Activated CD4-positive, CD25-positive, alpha-beta regulatory T cell treated with anti-CD3 and anti-CD28 coated beads, Interleukin-2, amount 50 U/mL, for 24 hours (primary cell): Measurements from ENCODE around the gene PCDHGB6.
"Not testable (repeated sequence)": the region's sequence is repeated elsewhere in the genome, so short reads cannot be mapped to it uniquely, and the experiment has no call there.

Source experiments
- ATAC-seq, 2 donors: fragments of 150-1000 bp; cut with Tn5 transposase; one replicate each; pipeline ENCODE4 v1.10.0; 2021; ENCODE audit warnings: mild to moderate bottlenecking in 1 of 2, moderate library complexity in 1 of 2

PCDHGB6 gene

DNA sequence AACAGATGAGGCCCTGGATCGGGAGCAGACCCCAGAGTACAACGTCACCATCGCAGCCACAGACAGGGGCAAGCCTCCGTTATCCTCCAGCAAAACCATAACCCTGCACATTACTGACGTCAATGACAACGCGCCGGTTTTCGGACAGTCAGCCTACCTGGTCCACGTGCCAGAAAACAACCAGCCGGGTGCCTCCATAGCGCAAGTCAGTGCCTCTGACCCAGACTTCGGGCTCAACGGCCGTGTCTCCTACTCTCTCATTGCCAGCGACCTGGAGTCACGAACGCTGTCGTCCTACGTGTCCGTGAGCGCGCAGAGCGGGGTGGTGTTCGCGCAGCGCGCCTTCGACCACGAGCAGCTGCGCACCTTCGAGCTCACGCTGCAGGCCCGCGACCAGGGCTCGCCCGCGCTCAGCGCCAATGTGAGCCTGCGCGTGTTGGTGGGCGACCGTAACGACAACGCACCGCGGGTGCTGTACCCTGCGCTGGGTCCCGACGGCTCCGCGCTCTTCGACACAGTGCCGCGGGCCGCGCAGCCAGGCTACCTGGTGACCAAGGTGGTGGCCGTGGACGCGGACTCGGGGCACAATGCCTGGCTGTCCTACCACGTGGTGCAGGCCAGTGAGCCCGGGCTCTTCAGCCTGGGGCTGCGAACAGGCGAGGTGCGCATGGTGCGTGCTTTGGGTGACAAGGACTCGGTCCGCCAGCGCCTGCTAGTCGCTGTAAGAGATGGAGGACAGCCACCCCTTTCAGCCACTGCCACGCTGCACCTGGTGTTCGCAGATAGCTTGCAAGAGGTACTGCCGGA lies 11.5 kb downstream of the PCDHGB6 start:
- no peak for ATAC-seq

DNA sequence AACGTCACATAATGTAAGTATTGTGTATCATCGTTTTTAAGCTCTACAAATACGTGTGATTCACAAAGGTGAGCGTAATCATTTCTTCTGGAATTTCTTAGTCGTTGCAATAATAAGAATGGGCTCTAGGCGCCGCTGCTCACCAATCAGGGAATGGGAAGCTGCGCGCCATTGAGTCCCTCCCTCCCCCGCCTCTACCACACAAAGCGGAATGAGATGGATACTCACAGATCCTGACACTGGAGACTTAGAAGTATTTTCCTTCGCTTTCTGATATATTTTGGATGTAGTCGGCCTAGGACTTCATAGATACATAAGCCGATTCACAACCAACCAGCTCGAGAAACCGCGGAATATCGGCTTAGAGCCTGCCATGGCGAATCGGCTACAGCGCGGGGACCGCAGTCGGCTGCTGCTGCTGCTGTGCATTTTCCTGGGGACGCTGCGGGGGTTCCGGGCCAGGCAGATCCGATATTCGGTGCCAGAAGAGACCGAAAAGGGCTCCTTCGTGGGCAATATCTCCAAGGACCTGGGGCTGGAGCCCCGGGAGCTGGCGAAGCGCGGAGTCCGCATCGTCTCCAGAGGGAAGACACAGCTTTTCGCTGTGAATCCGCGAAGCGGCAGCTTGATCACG lies 13.2 kb downstream of the PCDHGB6 start, which contains the start of gene PCDHGA11:
Gene PCDHGA11, plus strand, starts transcription at position 197 of the 634 bp plus-strand sequence. Its CDS starts 177 bp downstream, at position 374.
- ATAC-seq: no peak

- ATAC-seq: no peak
Observed at GRCh38 chr5:141421489-141421855, 13.7 kb downstream of the PCDHGB6 start.

GRCh38 chr5:141422742-141423291 lies 15.0 kb downstream of the PCDHGB6 start:
- no peak for ATAC-seq

GRCh38 chr5:141427783-141428426 lies 20.1 kb downstream of the PCDHGB6 start:
- ATAC-seq: no peak

- ATAC-seq: no peak
Observed at GRCh38 chr5:141430332-141431113, 22.7 kb downstream of the PCDHGB6 start, which contains the start of gene PCDHGA12. Gene PCDHGA12, plus strand, starts transcription at chr5:141430507. Its CDS starts 253 bp downstream, at chr5:141430760.

GRCh38 chr5:141431286-141431685 lies 23.5 kb downstream of the PCDHGB6 start:
- ATAC-seq: no peak

- ATAC-seq: not testable (repeated sequence)
Observed at GRCh38 chr5:141432308-141432707, 24.5 kb downstream of the PCDHGB6 start.

GRCh38 chr5:141432726-141433125 lies 24.9 kb downstream of the PCDHGB6 start:
- not testable (repeated sequence) for ATAC-seq

DNA sequence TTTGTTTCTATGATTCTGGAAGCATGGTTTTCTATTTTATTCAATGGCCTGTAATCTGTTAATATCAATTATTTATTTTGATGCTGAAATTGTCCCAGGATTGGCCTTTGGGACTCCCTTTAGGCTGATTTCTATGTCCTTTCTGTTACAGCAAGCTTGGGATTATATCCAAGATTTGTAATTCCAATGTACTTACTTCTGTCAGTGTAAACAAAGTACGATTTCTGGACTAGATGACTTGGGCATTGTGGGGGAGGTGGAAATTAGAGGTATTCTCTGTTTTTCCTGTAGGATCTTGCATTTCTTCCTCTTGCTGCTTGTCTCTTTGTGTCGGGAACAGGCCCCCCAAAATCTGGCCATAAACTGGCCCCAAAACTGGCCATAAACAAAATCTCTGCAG lies 26.2 kb downstream of the PCDHGB6 start:
- ATAC-seq: no peak

- ATAC-seq: no peak
Observed at GRCh38 chr5:141437221-141437620, 29.4 kb downstream of the PCDHGB6 start.

GRCh38 chr5:141439411-141440141 lies 31.8 kb downstream of the PCDHGB6 start:
- ATAC-seq: no peak

DNA sequence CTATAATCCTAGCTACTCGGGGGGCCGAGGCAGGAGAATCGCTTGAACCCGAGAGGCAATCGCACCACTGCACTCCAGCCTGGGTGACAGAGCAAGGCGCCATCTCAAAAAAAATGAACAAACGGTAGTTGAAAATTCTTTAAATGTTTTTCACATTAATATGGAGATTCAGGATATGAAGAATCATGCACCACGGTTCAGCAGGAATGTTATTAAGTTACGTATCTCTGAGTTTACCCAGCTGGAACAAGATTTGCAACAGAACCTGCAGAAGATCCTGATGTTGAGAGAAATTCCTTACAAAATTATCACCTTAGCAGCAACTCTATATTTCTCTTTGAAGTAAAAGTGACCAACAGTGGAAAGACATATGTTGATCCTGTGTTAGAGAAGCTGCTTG lies 32.5 kb downstream of the PCDHGB6 start:
- no peak for ATAC-seq

DNA sequence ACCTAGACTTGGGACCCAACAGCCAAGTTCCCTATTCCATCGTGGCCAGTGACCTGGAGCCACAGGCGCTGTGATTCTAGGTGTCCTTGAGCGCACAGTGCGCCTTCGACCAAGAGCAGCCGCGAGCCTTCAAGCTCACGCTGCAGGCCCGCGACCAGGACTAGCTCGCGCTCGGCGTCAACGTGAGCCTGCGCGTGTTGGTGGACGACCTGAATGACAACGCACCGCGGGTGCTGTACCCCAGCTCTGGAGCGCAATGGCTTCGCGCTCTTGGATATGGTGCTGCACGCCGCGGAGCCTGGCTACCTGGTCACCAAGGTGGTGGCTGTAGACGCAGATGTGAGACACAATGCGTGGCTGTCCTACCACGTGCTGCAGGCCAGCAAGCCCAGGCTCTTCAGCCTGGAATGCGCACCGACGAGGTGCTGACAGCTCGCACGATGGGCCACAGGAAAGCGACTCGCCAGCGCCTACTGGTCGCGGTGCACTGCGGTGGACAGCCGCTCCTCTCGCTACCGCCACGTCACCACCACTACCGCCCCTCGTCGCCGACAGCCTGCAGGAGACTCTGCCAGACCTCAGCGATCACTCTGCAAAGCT lies 33.9 kb downstream of the PCDHGB6 start:
- ATAC-seq: no peak
